OCI-LY3 (cell line): ENCODE measurements around the gene OR6A2.

ENCODE experiments used
- H2AFZ ChIP-seq: fragments of 200-600, 300-600 bp; shearing (Covaris generic); 2 replicates; pipeline ENCODE4 v1.6.0; 2014; ENCODE audit warnings: antibody characterized with exemption, low read depth, low read length
- H3K27ac ChIP-seq: fragments of 200-600, 300-600 bp; sonication (generic); 2 replicates; pipeline ENCODE4 v1.5.1; 2014; ENCODE audit warnings: mild to moderate bottlenecking, low read length, moderate library complexity, mixed read lengths
- H3K27me3 ChIP-seq: fragments of 200-600, 300-600 bp; sonication (generic); 2 replicates; pipeline ENCODE4 v1.6.1; 2014; ENCODE audit warnings: low read depth, low read length, mixed read lengths
- H3K36me3 ChIP-seq: fragments of 200-600, 300-600 bp; sonication (generic); replicated peaks from 2 replicates; pipeline ENCODE3; 2014; ENCODE audit warnings: low read depth, low read length, mixed read lengths
- H3K4me1 ChIP-seq: fragments of 300-600, 200-600 bp; sonication (generic); 2 replicates; pipeline ENCODE4 v1.6.1; 2014; ENCODE audit warnings: low read length, mixed read lengths
- H3K4me2 ChIP-seq: fragments of 200-600, 300-600 bp; sonication (generic); 2 replicates; pipeline ENCODE4 v1.6.1; 2014; ENCODE audit warnings: low read length, mixed read lengths
- H3K4me3 ChIP-seq: fragments of 300-600, 200-600 bp; sonication (generic); 2 replicates; pipeline ENCODE4 v1.5.1; 2014; ENCODE audit warnings: antibody characterized with exemption, mild to moderate bottlenecking, low read length, moderate library complexity
- H3K79me2 ChIP-seq: fragments of 300-600, 200-600 bp; shearing (Covaris generic); 2 replicates; pipeline ENCODE4 v1.6.1; 2014; ENCODE audit warnings: mild to moderate bottlenecking, low read length, mixed read lengths
- H3K9ac ChIP-seq: fragments of 300-600, 200-600 bp; shearing (Covaris generic); 2 replicates; pipeline ENCODE4 v1.6.0; 2014; ENCODE audit warnings: mild to moderate bottlenecking, low read length, moderate library complexity
- H3K9me3 ChIP-seq: fragments of 200-600, 300-600 bp; shearing (Covaris generic); 2 replicates; pipeline ENCODE4 v1.6.1; 2014; ENCODE audit warnings: low read length, mixed read lengths; ENCODE audit not compliant: insufficient read depth
- H4K20me1 ChIP-seq: fragments of 200-600, 300-600 bp; sonication (generic); 2 replicates; pipeline ENCODE4 v1.6.1; 2016; ENCODE audit warnings: low read length, mixed read lengths; ENCODE audit not compliant: insufficient read depth
- EZH2phosphoT487 ChIP-seq: fragments of 200-600 bp; shearing (Covaris generic); IDR thresholded peaks from 2 replicates; pipeline ENCODE4 v1.6.1; 2018; ENCODE audit warnings: antibody characterized with exemption, mixed run types, low read depth
- TF ChIP-seq, protein P1 (sequence below): fragments of 200-600, 300-600 bp; sonication (generic); IDR thresholded peaks from 2 replicates; pipeline ENCODE4 v1.5.1; 2014; ENCODE audit warnings: antibody characterized with exemption, low read length, low read depth

The OR6A2 gene

DNA sequence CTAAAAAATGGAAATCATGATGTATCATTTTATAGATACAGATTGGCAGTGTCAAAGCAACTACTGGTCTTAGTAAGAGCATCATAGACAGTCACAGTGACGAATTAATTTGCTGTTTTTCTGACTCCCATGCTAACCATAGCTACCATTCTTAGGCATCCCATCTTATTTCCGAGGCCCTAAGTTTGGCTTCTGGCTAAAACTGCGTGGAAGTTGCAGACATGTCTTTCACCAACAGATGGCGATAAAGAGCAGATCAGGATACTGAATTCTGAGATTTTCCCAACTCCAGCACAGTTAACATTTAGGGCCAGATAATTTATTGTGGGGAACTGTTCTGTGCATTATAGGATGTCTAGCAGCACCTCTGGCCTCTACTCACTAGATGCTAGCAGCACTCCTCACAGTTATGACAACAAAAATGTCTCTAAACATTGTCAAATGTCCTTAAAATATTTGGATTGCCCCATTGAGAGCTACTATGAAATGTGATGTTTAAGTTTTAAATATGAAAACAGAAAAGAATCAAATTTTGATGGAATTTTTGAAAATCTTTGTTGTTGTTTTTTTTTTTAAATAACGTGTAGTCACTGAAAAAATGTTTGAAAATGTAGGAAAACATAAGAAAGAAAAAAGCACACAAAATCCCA is 44.1 kb downstream of the OR6A2 start:
- TF ChIP-seq, protein P1, sequence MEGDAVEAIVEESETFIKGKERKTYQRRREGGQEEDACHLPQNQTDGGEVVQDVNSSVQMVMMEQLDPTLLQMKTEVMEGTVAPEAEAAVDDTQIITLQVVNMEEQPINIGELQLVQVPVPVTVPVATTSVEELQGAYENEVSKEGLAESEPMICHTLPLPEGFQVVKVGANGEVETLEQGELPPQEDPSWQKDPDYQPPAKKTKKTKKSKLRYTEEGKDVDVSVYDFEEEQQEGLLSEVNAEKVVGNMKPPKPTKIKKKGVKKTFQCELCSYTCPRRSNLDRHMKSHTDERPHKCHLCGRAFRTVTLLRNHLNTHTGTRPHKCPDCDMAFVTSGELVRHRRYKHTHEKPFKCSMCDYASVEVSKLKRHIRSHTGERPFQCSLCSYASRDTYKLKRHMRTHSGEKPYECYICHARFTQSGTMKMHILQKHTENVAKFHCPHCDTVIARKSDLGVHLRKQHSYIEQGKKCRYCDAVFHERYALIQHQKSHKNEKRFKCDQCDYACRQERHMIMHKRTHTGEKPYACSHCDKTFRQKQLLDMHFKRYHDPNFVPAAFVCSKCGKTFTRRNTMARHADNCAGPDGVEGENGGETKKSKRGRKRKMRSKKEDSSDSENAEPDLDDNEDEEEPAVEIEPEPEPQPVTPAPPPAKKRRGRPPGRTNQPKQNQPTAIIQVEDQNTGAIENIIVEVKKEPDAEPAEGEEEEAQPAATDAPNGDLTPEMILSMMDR: peak; percentile 86
- no peak for TF ChIP-seq EZH2phosphoT487
- Histone ChIP-seq H3K4me1 (no peaks in the 10 kb centered on the region), H3K9me3 (no peaks in the 10 kb centered on the region), H3K36me3 (no peaks in the 10 kb centered on the region), H3K4me2 (no peak overlapping the region), H3K9ac (no peak overlapping the region), H3K27me3 (no peaks in the 10 kb centered on the region), H3K4me3 (no peak overlapping the region), H3K79me2 (no peaks in the 10 kb centered on the region), H2AFZ (no peak overlapping the region), H3K27ac (no peak overlapping the region), H4K20me1 (no peaks in the 10 kb centered on the region)

DNA sequence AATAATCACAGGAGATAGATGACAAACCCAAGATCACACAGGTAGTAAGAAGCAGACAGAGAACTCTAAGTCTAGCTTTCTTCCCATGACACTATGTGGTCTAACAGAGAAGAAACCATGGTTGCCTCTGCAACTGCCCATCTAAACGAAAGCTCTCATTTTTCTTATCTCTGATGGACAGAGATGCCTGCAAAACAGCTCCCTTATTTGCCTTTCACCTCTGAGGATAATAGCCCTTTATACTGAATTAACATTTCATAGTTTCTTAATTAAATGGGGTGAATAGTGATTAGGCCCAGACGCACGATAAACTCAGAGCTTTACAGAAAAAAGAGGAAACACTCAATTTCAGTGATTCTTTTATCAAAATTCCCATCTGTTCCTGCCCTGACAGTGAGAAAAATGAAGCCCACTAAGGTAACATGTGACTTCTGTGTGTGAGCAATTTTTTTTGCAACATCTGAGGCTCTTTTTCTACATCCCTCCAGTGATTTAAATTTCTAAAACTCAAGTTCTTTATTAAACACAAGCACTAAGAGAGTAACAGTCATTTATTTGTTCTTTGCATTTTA is 52.3 kb downstream of the OR6A2 start:
- TF ChIP-seq EZH2phosphoT487: no peak
- TF ChIP-seq, protein P1: no peak
- Histone ChIP-seq H2AFZ (no peak overlapping the region), H3K27ac (no peak overlapping the region)

GRCh38 chr11:6746626-6747025 is 52.9 kb downstream of the OR6A2 start:
- Histone ChIP-seq H3K4me1 (peaks cover 21% of the 10 kb centered on the region), H3K4me3 (peak overlapping the region; percentile 42), H3K9ac (peak overlapping the region; percentile 17), H3K27ac (no peak overlapping the region), H3K36me3 (no peaks in the 10 kb centered on the region), H3K79me2 (no peaks in the 10 kb centered on the region), H3K27me3 (no peaks in the 10 kb centered on the region), H4K20me1 (no peaks in the 10 kb centered on the region), H3K9me3 (no peaks in the 10 kb centered on the region), H3K4me2 (peak overlapping the region; percentile 66), H2AFZ (peak overlapping the region; percentile 96)
- TF ChIP-seq, protein P1: no peak
- no peak for TF ChIP-seq EZH2phosphoT487

More for the DNA sequence above, 52.3 kb downstream of the OR6A2 start:
- H3K36me3 ChIP-seq: no peaks in the 10 kb centered on the region
- no peaks in the 10 kb centered on the region for H3K79me2 ChIP-seq
- H3K9me3 ChIP-seq: no peaks in the 10 kb centered on the region
- H3K9ac ChIP-seq: no peak overlapping the region
- H3K4me3 ChIP-seq: no peak overlapping the region
- no peaks in the 10 kb centered on the region for H3K27me3 ChIP-seq
- H3K4me2 ChIP-seq: no peak overlapping the region
- no peaks in the 10 kb centered on the region for H4K20me1 ChIP-seq
- H3K4me1 ChIP-seq: peaks cover 21% of the 10 kb centered on the region

GRCh38 chr11:6746086-6746618 is 53.3 kb downstream of the OR6A2 start:
- Histone ChIP-seq H2AFZ (peak overlapping the region; percentile 96), H3K36me3 (no peaks in the 10 kb centered on the region), H3K9me3 (no peaks in the 10 kb centered on the region), H3K9ac (peak overlapping the region; percentile 17), H3K4me3 (peak overlapping the region; percentile 42), H3K27ac (no peak overlapping the region), H4K20me1 (no peaks in the 10 kb centered on the region), H3K4me1 (peaks cover 21% of the 10 kb centered on the region), H3K79me2 (no peaks in the 10 kb centered on the region), H3K27me3 (no peaks in the 10 kb centered on the region), H3K4me2 (peak overlapping the region; percentile 66)
- no peak for TF ChIP-seq EZH2phosphoT487
- TF ChIP-seq, protein P1: no peak
